Measurements from ENCODE around the gene CD40.
A peak's percentile ranks its signal among the peaks of the same experiment; 100 is the strongest.
"Not testable (repeated sequence)": the region's sequence is repeated elsewhere in the genome, so short reads cannot be mapped to it uniquely, and the experiment has no call there.

The CD40 gene

DNA sequence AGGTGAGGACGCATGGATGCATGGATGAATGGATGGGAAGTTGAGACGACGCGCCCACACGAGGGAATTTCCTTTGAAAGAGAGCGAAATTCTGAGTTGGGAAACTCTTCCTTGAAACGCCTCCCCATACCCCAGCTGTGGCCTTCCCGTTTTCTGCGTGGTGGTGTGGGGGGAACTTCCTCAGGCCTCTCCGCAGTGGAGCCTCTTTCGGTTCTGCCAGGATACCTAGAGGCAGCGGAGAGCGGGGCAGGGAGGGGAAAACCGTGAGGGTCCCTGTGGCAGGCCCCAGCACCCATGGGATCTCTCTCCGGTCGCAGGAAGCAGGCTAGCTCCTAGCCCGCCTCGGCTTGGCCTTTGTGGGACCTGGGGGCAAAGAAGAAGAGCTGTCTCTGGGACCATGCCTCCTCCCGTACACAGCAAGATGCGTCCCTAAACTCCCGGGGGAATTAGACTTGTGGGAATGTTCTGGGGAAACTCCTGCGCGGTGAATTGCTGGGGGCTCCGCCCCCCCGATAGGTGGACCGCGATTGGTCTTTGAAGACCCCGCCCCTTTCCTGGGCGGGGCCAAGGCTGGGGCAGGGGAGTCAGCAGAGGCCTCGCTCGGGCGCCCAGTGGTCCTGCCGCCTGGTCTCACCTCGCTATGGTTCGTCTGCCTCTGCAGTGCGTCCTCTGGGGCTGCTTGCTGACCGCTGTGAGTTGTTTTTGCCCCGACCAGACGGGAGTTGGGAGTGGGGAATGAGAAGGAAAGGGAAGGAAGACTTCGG lies at the start of gene CD40:
CD40 (plus strand) TSS at position 611 of the 764 bp plus-strand sequence; CDS start at position 641, 30 bp downstream.
- DNase-seq (ENCODE audit: low spot score) = peak; percentile 76

DNA sequence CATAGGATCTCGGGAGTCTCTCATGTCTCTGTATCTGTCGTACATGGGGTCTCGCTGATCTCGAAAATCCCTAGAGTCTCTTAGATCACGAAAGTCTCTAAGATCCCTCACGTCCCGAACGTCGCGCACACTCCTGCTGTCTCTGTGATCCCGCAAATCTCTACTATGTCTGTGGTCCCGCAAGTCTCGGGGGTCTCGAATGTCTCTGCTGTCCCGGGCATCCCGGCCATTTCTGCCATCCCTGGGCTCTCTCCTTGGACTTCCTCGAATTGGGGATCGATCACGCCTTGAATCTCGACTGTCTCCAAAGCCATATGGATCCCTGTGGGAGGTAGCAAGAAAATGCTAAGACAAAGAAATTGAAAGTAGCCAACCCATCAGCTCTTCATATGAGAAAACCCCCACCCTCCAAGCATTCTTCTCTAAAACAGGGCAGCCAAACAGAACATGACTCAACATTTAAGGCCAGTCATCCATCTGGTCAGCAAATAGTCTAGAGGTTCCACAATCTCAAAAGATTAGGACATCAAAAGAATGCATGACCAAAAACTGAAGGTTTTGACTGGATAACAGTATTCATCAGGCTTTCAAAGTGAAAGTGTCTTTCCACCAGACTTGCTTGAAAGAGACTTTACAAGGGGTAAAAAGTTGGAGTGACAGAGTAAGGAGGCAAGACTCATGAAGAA lies 47.8 kb upstream of the CD40 start:
- no peak for DNase-seq (ENCODE audit: low spot score)

DNA sequence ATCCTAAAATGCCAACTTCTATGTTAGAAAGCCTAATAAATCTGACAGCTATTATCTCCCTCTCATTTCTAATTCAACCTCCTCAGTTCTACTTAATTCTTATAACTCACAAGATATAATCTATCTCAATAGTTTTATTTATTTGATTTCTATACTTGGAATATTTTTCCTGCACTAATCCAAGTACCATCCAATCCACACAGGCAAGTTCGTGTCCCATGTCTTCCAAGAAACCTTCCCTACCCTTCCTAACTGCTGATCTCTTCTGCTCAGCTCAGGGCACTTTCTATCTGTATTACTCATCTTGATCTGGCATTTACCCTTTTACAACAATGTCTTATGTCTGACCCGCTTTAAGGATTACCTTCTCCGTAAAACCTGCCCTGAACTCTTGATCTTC lies 46.5 kb upstream of the CD40 start:
- DNase-seq (ENCODE audit: low spot score) = no peak

DNA sequence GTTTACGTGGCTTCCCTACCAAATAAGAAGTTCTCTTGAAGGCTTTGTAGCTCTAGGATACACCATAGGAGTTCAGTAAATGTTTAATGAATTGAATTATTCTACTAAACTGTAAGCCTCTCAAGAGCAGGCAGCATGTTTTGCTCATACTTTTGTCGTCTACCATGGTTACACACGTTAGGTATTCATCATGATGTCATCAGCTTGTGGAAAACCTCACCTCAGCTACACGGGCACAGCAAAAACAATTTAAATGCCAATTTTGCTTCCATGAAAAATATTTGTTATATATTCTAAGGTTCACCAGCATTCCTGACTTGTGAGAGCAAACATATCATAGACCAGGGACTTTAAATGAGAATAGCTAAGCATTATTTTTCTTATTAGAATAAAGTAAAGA lies 45.1 kb upstream of the CD40 start:
- DNase-seq (ENCODE audit: low spot score) = no peak

GRCh38 chr20:46073443-46073842 lies 44.7 kb upstream of the CD40 start:
- no peak for DNase-seq (ENCODE audit: low spot score)

DNA sequence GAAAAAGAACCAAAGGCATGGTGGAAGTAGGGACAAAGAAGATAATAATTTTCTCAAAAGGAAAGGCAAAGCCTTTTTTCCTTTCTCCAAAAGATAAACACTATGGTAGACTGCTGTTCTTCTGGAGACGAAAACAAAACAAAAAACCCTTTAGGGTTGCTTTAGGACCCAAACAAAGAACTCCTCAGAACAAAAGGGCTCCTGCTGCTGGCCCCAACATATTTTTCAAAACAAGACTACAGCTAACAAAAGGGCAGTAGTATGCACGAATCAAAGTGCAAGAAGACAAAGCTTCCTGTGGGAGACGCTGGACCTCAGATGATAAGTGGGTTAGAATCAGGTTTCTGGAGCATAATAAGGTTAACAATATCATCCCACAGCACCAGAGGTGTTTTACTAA lies 44.1 kb upstream of the CD40 start:
- no peak for DNase-seq (ENCODE audit: low spot score)

- no peak for DNase-seq (ENCODE audit: low spot score)
Observed at GRCh38 chr20:46076806-46077205, 41.3 kb upstream of the CD40 start.

GRCh38 chr20:46077642-46078305 lies 40.3 kb upstream of the CD40 start:
- no peak for DNase-seq (ENCODE audit: low spot score)

GRCh38 chr20:46078954-46079353 lies 39.2 kb upstream of the CD40 start:
- DNase-seq (ENCODE audit: low spot score) = no peak

DNA sequence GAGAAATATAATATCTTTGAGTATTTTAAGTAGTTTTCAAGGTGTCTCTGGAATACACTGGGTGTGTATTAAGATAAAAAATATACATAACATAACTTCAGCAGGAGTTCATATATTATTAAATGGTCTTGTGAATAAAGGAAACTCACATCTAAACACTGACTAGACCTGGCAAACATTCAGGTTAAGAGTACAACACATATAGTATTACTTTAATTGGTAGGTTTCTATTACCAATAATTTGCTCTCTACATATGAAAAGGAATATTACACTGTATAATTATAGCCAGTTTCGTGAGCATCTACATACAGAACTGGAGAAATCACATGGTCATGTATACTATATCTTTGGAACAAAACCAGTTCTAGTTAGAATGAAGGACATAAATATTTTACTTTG lies 37.0 kb upstream of the CD40 start:
- DNase-seq (ENCODE audit: low spot score) = no peak

- no peak for DNase-seq (ENCODE audit: low spot score)
Observed at GRCh38 chr20:46083101-46083500, 35.0 kb upstream of the CD40 start.

DNA sequence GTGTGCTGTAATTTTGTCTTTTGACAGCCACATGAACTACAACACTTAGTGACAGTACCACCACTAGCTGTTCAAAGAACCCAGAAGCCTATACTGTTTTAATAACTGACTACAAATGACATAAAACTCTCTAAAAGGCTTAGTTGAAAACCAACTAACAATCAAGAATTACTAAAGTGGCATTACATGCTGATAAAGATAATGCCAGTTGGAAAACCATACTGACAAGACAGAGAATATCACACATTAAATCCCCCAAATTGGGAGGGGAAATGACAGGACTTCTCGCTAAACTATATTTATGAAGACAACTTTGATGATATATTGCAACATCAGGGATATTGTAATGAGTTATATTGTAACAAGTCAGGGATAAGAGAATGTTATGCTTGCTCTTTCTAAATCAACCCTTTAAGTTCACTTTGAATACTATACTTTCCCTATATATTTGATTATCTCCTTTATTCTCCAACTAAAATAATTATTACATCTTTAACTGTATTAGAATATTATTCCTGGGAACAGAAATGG lies 34.5 kb upstream of the CD40 start:
- DNase-seq (ENCODE audit: low spot score) = no peak

DNA sequence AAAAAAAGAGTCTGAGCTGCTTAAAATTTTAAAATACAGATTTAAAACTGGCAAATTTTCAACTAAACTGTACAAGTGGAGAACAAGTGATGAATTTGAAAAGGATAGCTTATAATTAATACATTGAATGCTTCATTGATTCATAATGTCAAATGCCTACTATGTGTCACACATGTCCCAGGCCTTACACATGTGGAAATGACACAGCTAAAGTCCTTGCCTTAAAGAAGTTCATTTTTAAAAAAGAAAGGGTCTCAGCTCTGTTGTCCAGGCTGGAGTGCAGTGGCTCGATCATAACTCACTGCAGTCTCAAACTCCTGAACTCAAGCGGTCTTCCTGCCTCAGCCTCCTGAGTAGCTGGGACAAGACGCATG lies 33.3 kb upstream of the CD40 start:
- no peak for DNase-seq (ENCODE audit: low spot score)

- DNase-seq (ENCODE audit: low spot score) = no peak
Observed at GRCh38 chr20:46085179-46085851, 32.8 kb upstream of the CD40 start.

GRCh38 chr20:46087161-46087560 lies 31.0 kb upstream of the CD40 start:
- no peak for DNase-seq (ENCODE audit: low spot score)

- no peak for DNase-seq (ENCODE audit: low spot score)
Observed at GRCh38 chr20:46088409-46089166, 29.5 kb upstream of the CD40 start.

DNA sequence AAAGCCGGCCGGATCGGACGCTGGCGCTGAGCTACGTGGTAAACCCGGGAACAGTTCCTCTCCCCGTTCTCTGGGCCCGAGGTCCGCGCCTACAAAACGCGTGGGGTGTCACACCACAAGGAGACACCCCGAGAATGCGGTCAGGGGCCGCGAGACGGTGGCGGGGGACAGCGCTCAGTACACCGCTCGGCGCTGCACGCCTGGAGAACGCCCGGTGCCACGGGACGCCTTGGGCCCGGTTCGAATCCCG lies 29.0 kb upstream of the CD40 start:
- DNase-seq (ENCODE audit: low spot score) = no peak

GRCh38 chr20:46089417-46090388 lies 28.4 kb upstream of the CD40 start, which contains the start of gene NCOA5:
NCOA5 (minus strand) TSS chr20:46089962; CDS start chr20:46079424, 10,538 bp downstream.
- peak; percentile 93 for DNase-seq (ENCODE audit: low spot score)

GRCh38 chr20:46091622-46092535 lies 26.2 kb upstream of the CD40 start:
- DNase-seq (ENCODE audit: low spot score) = not testable (repeated sequence)
